Liver (tissue), 3 donors: ENCODE data around the gene FAM169A.
A peak's percentile ranks its signal among the peaks of the same experiment; 100 is the strongest.

ENCODE experiments used
- ATF3 ChIP-seq: IDR thresholded peaks from 2 replicates; pipeline ENCODE4 v1.6.1; 2016; ENCODE audit warnings: antibody characterized with exemption
- CTCF ChIP-seq: fragments of 150-350 bp; IDR thresholded peaks from 2 replicates; pipeline ENCODE4 v1.5.1; 2017; ENCODE audit warnings: improper control_type of control experiment, low read depth, low read length; ENCODE audit not compliant: missing input control
- EGR1 ChIP-seq, 2 donors: IDR thresholded peaks; 2 replicates each; pipeline ENCODE4 v1.6.1; 2016 to 2018; ENCODE audit warnings: antibody characterized with exemption in 2 of 2, low read depth in 2 of 2
- GABPA ChIP-seq, 2 donors: IDR thresholded peaks in 1 of 2; conservative IDR thresholded peaks in 1 of 2; 2 replicates each; pipeline ENCODE4 v1.6.1; 2016; ENCODE audit warnings: antibody characterized with exemption in 2 of 2, mild to moderate bottlenecking in 1 of 2, moderate library complexity in 1 of 2
- JUND ChIP-seq, 2 donors: IDR thresholded peaks; 2 replicates each; pipeline ENCODE4 v1.6.1; 2016; ENCODE audit warnings: antibody characterized with exemption in 2 of 2
- RAD21 ChIP-seq, 2 donors: IDR thresholded peaks; 2 replicates each; pipeline ENCODE4 v1.6.1; 2016; ENCODE audit warnings: antibody characterized with exemption in 2 of 2, mild to moderate bottlenecking in 2 of 2
- SP1 ChIP-seq: IDR thresholded peaks from 2 replicates; pipeline ENCODE4 v1.6.1; 2018; ENCODE audit warnings: antibody characterized with exemption, mild to moderate bottlenecking
- TAF1 ChIP-seq: conservative IDR thresholded peaks from 2 replicates; pipeline ENCODE4 v1.6.1; 2016; ENCODE audit warnings: antibody characterized with exemption, mild to moderate bottlenecking
- donor health status: healthy.
- donor health status: healthy.

GRCh38 chr5:74865256-74865803, 857 bp downstream of the FAM169A start:
- TF ChIP-seq ATF3 (peak; percentile 5), JUND (IDR thresholded peaks at IDR 0.05) (no peak), SP1 (no peak), CTCF (no peak), RAD21 (IDR thresholded peaks at IDR 0.05) (no peak), TAF1 (no peak), GABPA (IDR thresholded peaks at IDR 0.05 in 1 of 2, conservative IDR thresholded peaks at IDR 0.05 in 1 of 2) (no peak), EGR1 (IDR thresholded peaks at IDR 0.05; ENCODE audit: low read depth in 2 of 2) (no peak)
